Esophagus muscularis mucosa (tissue), 4 donors: ENCODE results near the gene AGPAT4.

Experiments
- CTCF ChIP-seq, 3 experiments: fragments of 200-600 bp in 2 of 3; fragments of 450-650 bp in 1 of 3; sonication (generic) in 2 of 3; IDR thresholded peaks; one replicate each; pipeline ENCODE4 v1.5.1; 2017 to 2019; ENCODE audit warnings: antibody characterized with exemption in 3 of 3, mild to moderate bottlenecking in 2 of 3, moderate library complexity in 1 of 3
- EP300 ChIP-seq: sonication (generic); formaldehyde crosslinking; IDR thresholded peaks from one replicate; pipeline ENCODE4 v1.6.1; 2017; ENCODE audit warnings: antibody characterized with exemption
- POLR2A ChIP-seq: fragments of 450-650 bp; IDR thresholded peaks from one replicate; pipeline ENCODE4 v1.6.1; 2017; ENCODE audit warnings: antibody characterized with exemption, moderate library complexity, mild to moderate bottlenecking, low read depth

GRCh38 chr6:161254126-161254463 is 19.8 kb downstream of the AGPAT4 start:
- no peak for TF ChIP-seq CTCF (IDR thresholded peaks at IDR 0.05)
- TF ChIP-seq POLR2A: no peak
- no peak for TF ChIP-seq EP300
